ENCODE data around the gene SCAMP1.

Gene SCAMP1

GRCh38 chr5:78506261-78507024, 146.0 kb downstream of the SCAMP1 start:
- H3K27me3 ChIP-seq (ENCODE audit: low read length), result no peaks in the 10 kb centered on the region
- no peak overlapping the region for H2AFZ ChIP-seq (ENCODE audit: low read depth, low read length, severe bottlenecking)
- peaks cover 79% of the 10 kb centered on the region for H3K79me2 ChIP-seq (ENCODE audit: insufficient read depth, low read length)
- H3K9ac ChIP-seq (ENCODE audit: low read length), result no peak overlapping the region
- H3K36me3 ChIP-seq (ENCODE audit: low read length), result no peaks in the 10 kb centered on the region; the same call in 1 of the 2 replicates
- H3F3A ChIP-seq (ENCODE audit: insufficient read depth), result no peaks in the 10 kb centered on the region; the same call in 1 of the 2 replicates
- H3K27ac ChIP-seq (ENCODE audit: low read depth, low read length), result no peak overlapping the region
- H3K9me2 ChIP-seq (replicated peaks; ENCODE audit: insufficient read depth, low read length), result no peaks in the 10 kb centered on the region
- H3K4me3 ChIP-seq (ENCODE audit: insufficient read depth, low read length, poor library complexity, severe bottlenecking), result no peak overlapping the region
- no peak for TF ChIP-seq CTCF (IDR thresholded peaks at IDR 0.05; ENCODE audit: insufficient read depth, low read length, poor library complexity, severe bottlenecking)
- no peak for TF ChIP-seq EZH2phosphoT487 (conservative IDR thresholded peaks at IDR 0.05; ENCODE audit: low read length)
- no peaks in the 10 kb centered on the region for H3K9me3 ChIP-seq (ENCODE audit: insufficient read depth, low read length)
- no peaks in the 10 kb centered on the region; the same call in 1 of the 2 replicates for H4K20me1 ChIP-seq (ENCODE audit: low read depth, low read length)
- H3K4me2 ChIP-seq (ENCODE audit: low read depth, low read length, poor library complexity, severe bottlenecking), result no peak overlapping the region

GRCh38 chr5:78507531-78507930, 147.1 kb downstream of the SCAMP1 start:
- Histone ChIP-seq H3K9me2 (replicated peaks; ENCODE audit: insufficient read depth, low read length) (no peaks in the 10 kb centered on the region), H3K79me2 (ENCODE audit: insufficient read depth, low read length) (peaks cover 79% of the 10 kb centered on the region), H2AFZ (ENCODE audit: low read depth, low read length, severe bottlenecking) (no peak overlapping the region), H3K4me3 (ENCODE audit: insufficient read depth, low read length, poor library complexity, severe bottlenecking) (no peak overlapping the region), H4K20me1 (ENCODE audit: low read depth, low read length) (no peaks in the 10 kb centered on the region; the same call in 1 of the 2 replicates), H3F3A (ENCODE audit: insufficient read depth) (no peaks in the 10 kb centered on the region; the same call in 1 of the 2 replicates), H3K27ac (ENCODE audit: low read depth, low read length) (no peak overlapping the region), H3K4me2 (ENCODE audit: low read depth, low read length, poor library complexity, severe bottlenecking) (no peak overlapping the region), H3K9me3 (ENCODE audit: insufficient read depth, low read length) (no peaks in the 10 kb centered on the region), H3K27me3 (ENCODE audit: low read length) (no peaks in the 10 kb centered on the region), H3K9ac (ENCODE audit: low read length) (no peak overlapping the region), H3K36me3 (ENCODE audit: low read length) (no peaks in the 10 kb centered on the region; the same call in 1 of the 2 replicates)
- TF ChIP-seq EZH2phosphoT487 (conservative IDR thresholded peaks at IDR 0.05; ENCODE audit: low read length) (no peak), CTCF (IDR thresholded peaks at IDR 0.05; ENCODE audit: insufficient read depth, low read length, poor library complexity, severe bottlenecking) (no peak)

GRCh38 chr5:78508186-78508765, 147.9 kb downstream of the SCAMP1 start:
- Histone ChIP-seq H3K4me2 (ENCODE audit: low read depth, low read length, poor library complexity, severe bottlenecking) (no peak overlapping the region), H3K79me2 (ENCODE audit: insufficient read depth, low read length) (peaks cover 85% of the 10 kb centered on the region), H3K36me3 (ENCODE audit: low read length) (no peaks in the 10 kb centered on the region; the same call in 1 of the 2 replicates), H3K9me3 (ENCODE audit: insufficient read depth, low read length) (no peaks in the 10 kb centered on the region), H3K4me3 (ENCODE audit: insufficient read depth, low read length, poor library complexity, severe bottlenecking) (no peak overlapping the region), H3K9ac (ENCODE audit: low read length) (no peak overlapping the region), H3K27ac (ENCODE audit: low read depth, low read length) (no peak overlapping the region), H3K27me3 (ENCODE audit: low read length) (no peaks in the 10 kb centered on the region), H4K20me1 (ENCODE audit: low read depth, low read length) (no peaks in the 10 kb centered on the region; the same call in 1 of the 2 replicates), H3F3A (ENCODE audit: insufficient read depth) (no peaks in the 10 kb centered on the region), H3K9me2 (replicated peaks; ENCODE audit: insufficient read depth, low read length) (no peaks in the 10 kb centered on the region), H2AFZ (ENCODE audit: low read depth, low read length, severe bottlenecking) (no peak overlapping the region)
- TF ChIP-seq CTCF (IDR thresholded peaks at IDR 0.05; ENCODE audit: insufficient read depth, low read length, poor library complexity, severe bottlenecking), result no peak
- no peak for TF ChIP-seq EZH2phosphoT487 (conservative IDR thresholded peaks at IDR 0.05; ENCODE audit: low read length)
